H1 (cell line): Measurements from ENCODE around the gene CFB. TPM values are rescaled to one million over a fixed set of nuclear protein-coding genes. Genes with fewer than 3 reads are reported as not detected.

Experiments used
- CTCF ChIA-PET: fragments of 300-600 bp; sonication (Branson Sonifier 250); formaldehyde crosslinking; loops from one replicate; lab custom pipeline; 2021; ENCODE audit not compliant: partially characterized antibody; lab: Charles Lee
- POLR2A ChIA-PET: fragments of 300-600 bp; sonication (Branson Sonifier 250); formaldehyde crosslinking; loops from one replicate; lab custom pipeline; 2021; ENCODE audit warnings: inconsistent platforms; ENCODE audit not compliant: partially characterized antibody; lab: Charles Lee
- DNase-seq, 2 experiments: peaks; one replicate each; pipeline versions ENCODE4 v3.0.0 to v3.0.0-alpha.2; 2010 to 2022; ENCODE audit warnings: low spot score in 2 of 2, low read depth in 1 of 2, mixed read lengths in 1 of 2
- FAIRE-seq: peaks from 2 replicates; lab custom pipeline; 2011; peaks lifted over from hg19 to GRCh38; lab: Jason Lieb, UNC
- H2AFZ ChIP-seq: 2 replicates; pipeline ENCODE4 v1.8.1; 2012; ENCODE audit warnings: low read length, inconsistent platforms
- H2AK5ac ChIP-seq: 2 replicates; pipeline ENCODE4 v1.6.1; 2013; ENCODE audit warnings: low read depth, low read length
- H2BK120ac ChIP-seq: replicated peaks from 2 replicates; pipeline ENCODE3; 2013; ENCODE audit warnings: low read depth, low read length, inconsistent platforms
- H2BK12ac ChIP-seq: 2 replicates; pipeline ENCODE4 v1.6.1; 2013; ENCODE audit warnings: low read depth, low read length
- H2BK15ac ChIP-seq: 2 replicates; pipeline ENCODE4 v1.6.1; 2013; ENCODE audit warnings: low read length
- H2BK20ac ChIP-seq: 2 replicates; pipeline ENCODE4 v1.6.1; 2013; ENCODE audit warnings: low read length
- H2BK5ac ChIP-seq: 2 replicates; pipeline ENCODE4 v1.6.1; 2013; ENCODE audit warnings: low read depth, low read length
- H3K14ac ChIP-seq: 2 replicates; pipeline ENCODE4 v1.6.1; 2013; ENCODE audit warnings: inconsistent platforms; ENCODE audit not compliant: insufficient read length
- H3K18ac ChIP-seq: 2 replicates; pipeline ENCODE4 v1.6.1; 2013; ENCODE audit warnings: low read length; ENCODE audit errors: extremely low read depth
- H3K23ac ChIP-seq: 2 replicates; pipeline ENCODE4 v1.6.1; 2013; ENCODE audit warnings: inconsistent platforms; ENCODE audit not compliant: insufficient read length
- H3K23me2 ChIP-seq: 2 replicates; pipeline ENCODE4 v1.6.1; 2013; ENCODE audit warnings: low read depth, low read length
- H3K27ac ChIP-seq: 2 replicates; pipeline ENCODE4 v1.6.1; 2011; ENCODE audit warnings: low read depth, low read length, inconsistent platforms
- H3K27me3 ChIP-seq, 4 experiments: replicated peaks in 1 of 4; 1 replicate in 1 of 4; 2 replicates in 3 of 4; pipeline versions ENCODE4 v1.6.1 to v1.8.1; 2011 to 2013; ENCODE audit warnings: low read length in 3 of 4, mild to moderate bottlenecking in 3 of 4, inconsistent platforms in 2 of 4, mixed read lengths in 2 of 4, moderate library complexity in 1 of 4; ENCODE audit not compliant: control insufficient read depth in 3 of 4, insufficient read depth in 3 of 4; ENCODE audit errors: extremely low read depth in 1 of 4
- H3K36me3 ChIP-seq, 4 experiments: 2 replicates each; pipeline versions ENCODE4 v1.6.1 to v1.8.1; 2011 to 2013; ENCODE audit warnings: mild to moderate bottlenecking in 4 of 4, low read length in 3 of 4, moderate library complexity in 2 of 4, control low read depth in 1 of 4, inconsistent platforms in 1 of 4; ENCODE audit not compliant: insufficient read depth in 4 of 4, control insufficient read depth in 2 of 4
- H3K4ac ChIP-seq: replicated peaks from 2 replicates; pipeline ENCODE3; 2013; ENCODE audit warnings: low read length, low read depth, mixed read lengths, inconsistent platforms; ENCODE audit not compliant: insufficient read length
- H3K4me1 ChIP-seq, 4 experiments: replicated peaks in 1 of 4; 1 replicate in 1 of 4; 2 replicates in 3 of 4; pipeline versions ENCODE4 v1.6.1 to v1.8.1; 2011 to 2013; ENCODE audit warnings: low read length in 3 of 4, inconsistent platforms in 2 of 4, mixed read lengths in 1 of 4; ENCODE audit not compliant: insufficient read depth in 4 of 4, control insufficient read depth in 3 of 4
- H3K4me2 ChIP-seq, 2 experiments: 2 replicates each; pipeline versions ENCODE4 v1.6.1 to v1.8.1; 2011 to 2013; ENCODE audit warnings: low read depth in 2 of 2, low read length in 2 of 2, control low read depth in 1 of 2, inconsistent platforms in 1 of 2, mild to moderate bottlenecking in 1 of 2; ENCODE audit not compliant: insufficient read depth in 1 of 2
- H3K4me3 ChIP-seq, 4 experiments: fragments of 200-600, 300-600 bp in 1 of 4; sonication (generic), shearing (Covaris generic), sonication (Bioruptor Twin) in 1 of 4; 2 replicates each; pipeline versions ENCODE4 v1.5.1 to v1.8.1; 2011 to 2016; ENCODE audit warnings: low read length in 4 of 4, low read depth in 3 of 4, control low read depth in 2 of 4, inconsistent platforms in 2 of 4, mild to moderate bottlenecking in 2 of 4, mixed read lengths in 1 of 4, moderate library complexity in 1 of 4; ENCODE audit not compliant: insufficient read depth in 2 of 4; ENCODE audit errors: extremely low read depth in 1 of 4
- H3K56ac ChIP-seq: replicated peaks from 2 replicates; pipeline ENCODE3; 2013; ENCODE audit warnings: low read depth, mild to moderate bottlenecking, mixed read lengths, low read length, inconsistent platforms; ENCODE audit not compliant: insufficient read length
- H3K79me1 ChIP-seq: 2 replicates; pipeline ENCODE4 v1.6.1; 2013; ENCODE audit warnings: low read depth, low read length, control low read depth
- H3K79me2 ChIP-seq, 2 experiments: 2 replicates each; pipeline versions ENCODE4 v1.6.1 to v1.8.1; 2012 to 2013; ENCODE audit warnings: low read length in 2 of 2, mild to moderate bottlenecking in 2 of 2, inconsistent platforms in 1 of 2; ENCODE audit not compliant: insufficient read depth in 2 of 2, control insufficient read depth in 1 of 2
- H3K9ac ChIP-seq, 4 experiments: replicated peaks in 1 of 4; 1 replicate in 1 of 4; 2 replicates in 3 of 4; pipeline versions ENCODE4 v1.6.1 to v1.8.1; 2011 to 2013; ENCODE audit warnings: low read depth in 3 of 4, low read length in 3 of 4, control low read depth in 2 of 4, mild to moderate bottlenecking in 2 of 4, moderate library complexity in 2 of 4, inconsistent platforms in 1 of 4; ENCODE audit errors: extremely low read depth in 1 of 4
- H3K9me3 ChIP-seq, 2 experiments: 2 replicates each; pipeline versions ENCODE4 v1.6.1 to v1.8.1; 2012 to 2013; ENCODE audit warnings: mild to moderate bottlenecking in 2 of 2, moderate library complexity in 2 of 2, control low read depth in 1 of 2, inconsistent platforms in 1 of 2, low read depth in 1 of 2, low read length in 1 of 2, mixed read lengths in 1 of 2; ENCODE audit not compliant: insufficient read depth in 2 of 2
- H4K20me1 ChIP-seq, 2 experiments: replicated peaks in 1 of 2; 2 replicates each; pipeline versions ENCODE3 to v1.8.1; 2011 to 2013; ENCODE audit warnings: inconsistent platforms in 2 of 2, low read length in 2 of 2, mild to moderate bottlenecking in 1 of 2; ENCODE audit not compliant: insufficient read depth in 2 of 2, control insufficient read depth in 1 of 2
- H4K5ac ChIP-seq: 2 replicates; pipeline ENCODE4 v1.6.1; 2013; ENCODE audit warnings: low read length, low read depth, mixed read lengths, inconsistent platforms; ENCODE audit not compliant: insufficient read length
- H4K8ac ChIP-seq: 2 replicates; pipeline ENCODE4 v1.8.0; 2013; ENCODE audit warnings: mild to moderate bottlenecking, moderate library complexity, low read length, inconsistent platforms; ENCODE audit not compliant: insufficient read depth; ENCODE audit errors: extremely low read depth
- H4K91ac ChIP-seq: replicated peaks from 2 replicates; pipeline ENCODE3; 2013; ENCODE audit warnings: low read length, mixed read lengths, inconsistent platforms; ENCODE audit not compliant: insufficient read length
- BRCA1 ChIP-seq: IDR thresholded peaks from 2 replicates; pipeline ENCODE4 v1.6.1; 2012; ENCODE audit warnings: low read depth, low read length, improper control_type of control experiment
- GABPA ChIP-seq: IDR thresholded peaks from 2 replicates; pipeline ENCODE4 v1.6.1; 2011; ENCODE audit warnings: mild to moderate bottlenecking, low read length, moderate library complexity, borderline replicate concordance; ENCODE audit not compliant: insufficient read depth
- JUND ChIP-seq: IDR thresholded peaks from 2 replicates; pipeline ENCODE4 v1.6.1; 2011; ENCODE audit warnings: mild to moderate bottlenecking, improper control_type of control experiment, low read length
- KDM5A ChIP-seq: fragments of 200-600 bp; IDR thresholded peaks from 2 replicates; pipeline ENCODE4 v1.7.1; 2012; ENCODE audit warnings: mild to moderate bottlenecking, low read length, inconsistent platforms, mixed read lengths
- MAFK ChIP-seq: IDR thresholded peaks from 2 replicates; pipeline ENCODE4 v1.6.1; 2012; ENCODE audit warnings: low read depth, mild to moderate bottlenecking, improper control_type of control experiment, low read length
- NRF1 ChIP-seq: IDR thresholded peaks from 2 replicates; pipeline ENCODE4 v1.6.1; 2011; ENCODE audit warnings: mild to moderate bottlenecking, low read depth, low read length, improper control_type of control experiment
- SP2 ChIP-seq: IDR thresholded peaks from 2 replicates; pipeline ENCODE4 v1.6.1; 2012; ENCODE audit warnings: mild to moderate bottlenecking, low read length, inconsistent platforms
- TAF1 ChIP-seq: IDR thresholded peaks from 2 replicates; pipeline ENCODE4 v1.6.1; 2011; ENCODE audit warnings: mild to moderate bottlenecking, low read depth, low read length
- WGBS, 2 experiments: shearing (Covaris generic) in 1 of 2; methylation state at CpG; one replicate each; pipeline versions ENCODE4 v1.1.6 to v1.1.7; 2013 to 2015; ENCODE audit warnings: low lambda C conversion rate in 2 of 2, mixed read lengths in 2 of 2, inconsistent platforms in 1 of 2, low coverage in 1 of 2, missing lambda C conversion rate in 1 of 2; ENCODE audit not compliant: insufficient replicate concordance in 2 of 2, insufficient coverage in 1 of 2, insufficient read length in 1 of 2; ENCODE audit errors: extremely low coverage in 1 of 2, missing lambda C conversion rate in 1 of 2; 5-methylcytosine and 5-hydroxymethylcytosine counted together
- polyA plus RNA-seq, 7 experiments: library from polyadenylated mRNA; depleted of rRNA in 3 of 7; stranded (reverse) in 5 of 7; unstranded in 2 of 7; fragments of >200 nt in 5 of 7; fragments of 200-250 nt in 2 of 7; gene quantifications; 1 replicate in 5 of 7; 2 replicates in 1 of 7; 4 replicates in 1 of 7; pipeline versions ENCODE4 v1.2.1 to v1.2.3, GENCODE V29; 2011 to 2013; ENCODE audit warnings: missing spikeins in 2 of 7, mixed read lengths in 2 of 7
- total RNA-seq: library from RNA; stranded (reverse); fragmentation: NEBNext Ultra II Directional; extraction: Animal tissue kit (Norgen Biotek cat#: 25700); gene quantifications from 2 replicates; pipeline ENCODE4 v1.2.1, GENCODE V29; 2021

CFB gene
- total and polyA plus RNA-seq, 2 of the 8 experiments (the other 6 are each of a cell fraction or from before 2014, with no cell fraction given): 0.09 TPM; not detected in 1

GRCh38 chr6:31896493-31896855 is 49.4 kb upstream of the CFB start:
- Histone ChIP-seq H4K5ac (no peak overlapping the region), H3K79me2 (peaks cover 0 to 17% of the 10 kb centered on the region in 2 experiments; a peak in 2 of 4 replicates), H3K27me3 (no peaks in the 10 kb centered on the region), H3K23ac (no peak overlapping the region), H3K4me1 (peaks cover 0 to 11% (median 6%) of the 10 kb centered on the region in 4 experiments; a peak in 6 of 7 replicates), H2BK15ac (no peak overlapping the region), H2AK5ac (no peak overlapping the region), H2BK12ac (no peak overlapping the region), H3K14ac (no peak overlapping the region), H3K18ac (no peak overlapping the region; the same call in 1 of the 2 replicates), H3K27ac (no peak overlapping the region), H3K4ac (peak overlapping the region; percentile 27), H4K91ac (peak overlapping the region; percentile 80), H4K8ac (no peak overlapping the region; the same call in 1 of the 2 replicates), H3K4me3 (peak overlapping the region; percentile 74 to 97 (median 80)), H3K9ac (peak overlapping the region in 3 of 4 experiments; percentile 38 to 54 (median 49); a peak in 5 of 7 replicates), H2BK120ac (no peak overlapping the region), H3K9me3 (no peaks in the 10 kb centered on the region), H3K79me1 (peaks cover 2% of the 10 kb centered on the region), H2BK5ac (no peak overlapping the region), H3K4me2 (peak overlapping the region; percentile 38 to 84; a peak in 3 of 4 replicates), H2AFZ (no peak overlapping the region), H3K36me3 (peaks cover 20 to 48% (median 40%) of the 10 kb centered on the region in 4 experiments), H3K23me2 (peaks cover 8% of the 10 kb centered on the region), H4K20me1 (peaks cover 1 to 5% of the 10 kb centered on the region in 2 experiments), H3K56ac (peak overlapping the region; percentile 73), H2BK20ac (no peak overlapping the region)
- DNase-seq (no peak), FAIRE-seq (no peak)
- ChIA-PET POLR2A (interaction anchor here (0.7 to 3.6 kb wide), 12 partner anchors 8 to 269 kb away, joined by 3 to 40 read pairs (median 4); partner anchors contain the start of genes MSH5, NEU1 and SLC44A4), CTCF (interaction anchor here (0.6 to 2.1 kb wide), 4 partner anchors 13 to 56 kb away, joined by 3 to 7 read pairs (median 4); no protein-coding TSS in a partner anchor)
- WGBS, 2 experiments: 64% methylated on average over 4 of the region's 4 CpGs; no CpG with 5 or more reads in 1 of the 2 experiments
- TF ChIP-seq JUND: no peak
- TF ChIP-seq BRCA1: no peak
- TF ChIP-seq SP2: no peak
- no peak for TF ChIP-seq KDM5A
- no peak for TF ChIP-seq NRF1
- TF ChIP-seq TAF1: no peak
- no peak for TF ChIP-seq GABPA
- TF ChIP-seq MAFK: no peak
